Endothelial cell of umbilical vein (primary cell): ENCODE measurements around the gene GNAO1. TPM values are rescaled to one million over a fixed set of nuclear protein-coding genes. Genes with fewer than 3 reads are reported as not detected.

Source experiments
- BruUV-seq: library from RNA; stranded (reverse); fragments of 400-500 nt; replicated peaks from 2 replicates; lab custom pipeline; 2021; lab: Mats Ljungman, UMichigan
- CTCF ChIA-PET: fragments of 300-600, 350-600 bp; sonication (Branson Sonifier 250); formaldehyde crosslinking; loops from one replicate; lab custom pipeline; 2021; ENCODE audit warnings: antibody characterized with exemption, inconsistent platforms; lab: Charles Lee
- POLR2A ChIA-PET: fragments of 300-600, 350-600 bp; sonication (Branson Sonifier 250); formaldehyde crosslinking; loops from one replicate; lab custom pipeline; 2021; ENCODE audit warnings: antibody characterized with exemption, inconsistent platforms; lab: Charles Lee
- DNase-seq: peaks from one replicate; pipeline ENCODE4 v3.0.0-alpha.2; 2011; ENCODE audit warnings: low read depth, low spot score
- FAIRE-seq: peaks from 2 replicates; lab custom pipeline; 2011; peaks lifted over from hg19 to GRCh38; lab: Jason Lieb, UNC
- H2AFZ ChIP-seq: 2 replicates; pipeline ENCODE4 v1.6.0; 2012; ENCODE audit warnings: low read depth, low read length, control low read depth, inconsistent platforms
- H3K27ac ChIP-seq: 2 replicates; pipeline ENCODE4 v1.5.1; 2011; ENCODE audit warnings: low read depth, mild to moderate bottlenecking, control low read depth, low read length, moderate library complexity; ENCODE audit not compliant: insufficient read depth
- H3K27me3 ChIP-seq, 2 experiments: 2 replicates each; pipeline versions ENCODE4 v1.6.0 to v1.6.1; 2011; ENCODE audit warnings: low read length in 2 of 2, mixed read lengths in 1 of 2; ENCODE audit not compliant: control insufficient read depth in 2 of 2, insufficient read depth in 2 of 2
- H3K36me3 ChIP-seq, 2 experiments: 2 replicates in 1 of 2; 3 replicates in 1 of 2; pipeline ENCODE4 v1.5.1; 2011; ENCODE audit warnings: low read length in 2 of 2, mild to moderate bottlenecking in 1 of 2, moderate library complexity in 1 of 2; ENCODE audit not compliant: control insufficient read depth in 2 of 2, insufficient read depth in 2 of 2; ENCODE audit errors: extremely low read depth in 1 of 2
- H3K4me1 ChIP-seq: 3 replicates; pipeline ENCODE4 v1.5.1; 2011; ENCODE audit warnings: mild to moderate bottlenecking, low read length; ENCODE audit not compliant: control insufficient read depth, insufficient read depth; ENCODE audit errors: extremely low read depth
- H3K4me2 ChIP-seq: 2 replicates; pipeline ENCODE4 v1.6.1; 2011; ENCODE audit warnings: low read length, control low read depth, mixed read lengths; ENCODE audit not compliant: insufficient read depth
- H3K4me3 ChIP-seq, 3 experiments: fragments of 200-600 bp in 1 of 3; sonication (generic), shearing (Covaris generic) in 1 of 3; replicated peaks in 1 of 3; 2 replicates each; pipeline ENCODE4 v1.5.1; 2011 to 2016; ENCODE audit warnings: control low read depth in 3 of 3, low read length in 3 of 3, mild to moderate bottlenecking in 2 of 3, inconsistent platforms in 1 of 3, low read depth in 1 of 3, moderate library complexity in 1 of 3; ENCODE audit not compliant: insufficient read depth in 1 of 3
- H3K79me2 ChIP-seq: 2 replicates; pipeline ENCODE4 v1.6.0; 2012; ENCODE audit warnings: low read length, inconsistent platforms; ENCODE audit not compliant: control insufficient read depth, insufficient read depth
- H3K9ac ChIP-seq: replicated peaks from 2 replicates; pipeline ENCODE3; 2011; ENCODE audit warnings: low read length, control low read depth; ENCODE audit not compliant: insufficient read depth; ENCODE audit errors: extremely low read depth
- H3K9me1 ChIP-seq: replicated peaks from 3 replicates; pipeline ENCODE4 v1.6.0; 2011; ENCODE audit warnings: mild to moderate bottlenecking, low read length; ENCODE audit not compliant: control insufficient read depth, insufficient read depth; ENCODE audit errors: extremely low read depth
- H3K9me3 ChIP-seq: replicated peaks from 2 replicates; pipeline ENCODE4 v1.5.1; 2012; ENCODE audit warnings: low read length, inconsistent platforms; ENCODE audit not compliant: control insufficient read depth, insufficient read depth
- H4K20me1 ChIP-seq: replicated peaks from 2 replicates; pipeline ENCODE3; 2011; ENCODE audit warnings: mild to moderate bottlenecking, low read length; ENCODE audit not compliant: control insufficient read depth, insufficient read depth; ENCODE audit errors: extremely low read depth
- GATA2 ChIP-seq: IDR thresholded peaks from 2 replicates; pipeline ENCODE4 v1.7.0; 2011; ENCODE audit warnings: low read depth, mild to moderate bottlenecking, moderate library complexity, mixed read lengths, low read length; ENCODE audit not compliant: insufficient read length, insufficient read depth
- POLR2A ChIP-seq: IDR thresholded peaks from 2 replicates; pipeline ENCODE4 v1.6.1; 2012; ENCODE audit warnings: low read depth, mild to moderate bottlenecking, control low read depth, low read length
- dilution Hi-C: fragments of 300-500 bp; cut with MboI; formaldehyde crosslinking; loops from one replicate; pipeline ENCODE4 v1.15.0; 2019; ENCODE audit warnings: low sequenced_read_pairs; ENCODE audit not compliant: extremely low pct_ligation_motif_present
- intact Hi-C: fragments of 100-400 bp; cut with micrococcal nuclease; formaldehyde crosslinking; loops from one replicate; pipeline ENCODE4 v1.10.0; 2022
- polyA plus RNA-seq, 4 experiments: library from polyadenylated mRNA; depleted of rRNA in 3 of 4; stranded (reverse) in 3 of 4; unstranded in 1 of 4; fragments of >200 nt; gene quantifications; 2 replicates each; pipeline versions ENCODE4 v1.2.1 to v1.2.3, GENCODE V29; 2011 to 2012; ENCODE audit warnings: missing spikeins in 1 of 4
- total RNA-seq: library from RNA; stranded (reverse); gene quantifications from 2 replicates; pipeline ENCODE4 v1.2.3, GENCODE V29; 2021
- TF ChIP-seq, protein P1 (sequence below), 2 donors: IDR thresholded peaks; 1 replicate in 1 of 2; 2 replicates in 1 of 2; pipeline ENCODE4 v1.5.1; 2011; ENCODE audit warnings: low read length in 2 of 2, mild to moderate bottlenecking in 2 of 2, moderate library complexity in 2 of 2, control low read depth in 1 of 2, inconsistent platforms in 1 of 2, low read depth in 1 of 2; ENCODE audit not compliant: insufficient read depth in 1 of 2; ENCODE audit errors: extremely low read depth in 1 of 2

The GNAO1 gene
- total and polyA plus RNA-seq, 2 donors (not counting 3 experiments of a cell fraction or from before 2014, with no cell fraction given), result not detected

DNA sequence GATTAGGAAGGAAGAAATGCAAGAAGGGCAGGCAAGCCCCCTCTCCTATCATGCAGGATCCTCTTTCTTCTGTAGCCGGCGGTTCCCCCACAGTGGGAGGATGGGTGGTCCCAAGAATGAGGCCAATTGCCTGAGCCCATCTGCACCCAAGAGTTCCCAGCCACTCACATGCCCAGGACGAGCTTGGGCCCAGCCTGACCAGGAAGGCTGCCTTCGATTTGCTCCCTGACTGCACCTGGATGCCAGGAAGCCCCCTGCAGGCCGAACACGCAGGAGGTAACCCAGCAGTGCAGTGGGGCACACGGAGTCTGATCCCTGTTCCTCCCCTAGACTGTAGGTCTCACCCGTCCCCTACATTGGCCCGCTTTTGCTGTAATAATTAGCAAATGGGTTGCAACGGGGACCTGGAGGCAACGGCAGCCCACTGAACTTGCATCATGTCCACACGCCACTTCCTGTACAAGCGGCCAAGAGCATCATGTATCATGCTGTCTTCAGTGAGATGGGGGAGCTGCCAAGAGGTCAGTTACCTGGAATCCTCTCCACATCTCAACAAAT is 166.6 kb downstream of the GNAO1 start:
- Histone ChIP-seq H3K27me3 (no peaks in the 10 kb centered on the region), H4K20me1 (no peaks in the 10 kb centered on the region), H3K9ac (no peak overlapping the region), H3K4me2 (no peak overlapping the region), H3K4me3 (no peak overlapping the region), H3K36me3 (peaks cover 0 to 2% of the 10 kb centered on the region in 2 experiments), H2AFZ (peak overlapping the region; percentile 16), H3K79me2 (no peaks in the 10 kb centered on the region), H3K9me1 (no peaks in the 10 kb centered on the region), H3K27ac (peak overlapping the region; percentile 87), H3K9me3 (no peaks in the 10 kb centered on the region), H3K4me1 (peaks cover 14% of the 10 kb centered on the region)
- FAIRE-seq (no peak), DNase-seq (no peak)
- POLR2A ChIA-PET, result no interaction called here
- dilution Hi-C loops, result no loop called here
- CTCF ChIA-PET, result interaction anchor here (2.1 to 2.5 kb wide), 2 partner anchors 25 to 39 kb away, joined by 21 to 25 read pairs; no protein-coding TSS in a partner anchor
- intact Hi-C loops, result loop anchor here (1.0 to 2.0 kb wide), 2 partner anchors 39 to 93 kb away; partner anchors contain the start of genes NUDT21 and OGFOD1
- BruUV-seq, result no TSS peak
- TF ChIP-seq, protein P1, sequence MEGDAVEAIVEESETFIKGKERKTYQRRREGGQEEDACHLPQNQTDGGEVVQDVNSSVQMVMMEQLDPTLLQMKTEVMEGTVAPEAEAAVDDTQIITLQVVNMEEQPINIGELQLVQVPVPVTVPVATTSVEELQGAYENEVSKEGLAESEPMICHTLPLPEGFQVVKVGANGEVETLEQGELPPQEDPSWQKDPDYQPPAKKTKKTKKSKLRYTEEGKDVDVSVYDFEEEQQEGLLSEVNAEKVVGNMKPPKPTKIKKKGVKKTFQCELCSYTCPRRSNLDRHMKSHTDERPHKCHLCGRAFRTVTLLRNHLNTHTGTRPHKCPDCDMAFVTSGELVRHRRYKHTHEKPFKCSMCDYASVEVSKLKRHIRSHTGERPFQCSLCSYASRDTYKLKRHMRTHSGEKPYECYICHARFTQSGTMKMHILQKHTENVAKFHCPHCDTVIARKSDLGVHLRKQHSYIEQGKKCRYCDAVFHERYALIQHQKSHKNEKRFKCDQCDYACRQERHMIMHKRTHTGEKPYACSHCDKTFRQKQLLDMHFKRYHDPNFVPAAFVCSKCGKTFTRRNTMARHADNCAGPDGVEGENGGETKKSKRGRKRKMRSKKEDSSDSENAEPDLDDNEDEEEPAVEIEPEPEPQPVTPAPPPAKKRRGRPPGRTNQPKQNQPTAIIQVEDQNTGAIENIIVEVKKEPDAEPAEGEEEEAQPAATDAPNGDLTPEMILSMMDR (IDR thresholded peaks at IDR 0.05; ENCODE audit: extremely low read depth in 1 of 2, insufficient read depth in 1 of 2, low read depth in 1 of 2, low read length in 2 of 2), result peak in 1 of 2 donors; percentile 1
- TF ChIP-seq POLR2A, result no peak

GRCh38 chr16:56360117-56361008 is 169.1 kb downstream of the GNAO1 start:
- TF ChIP-seq GATA2 (no peak), POLR2A (no peak)
- Histone ChIP-seq H3K27ac (no peak overlapping the region), H2AFZ (no peak overlapping the region), H3K4me2 (no peak overlapping the region), H3K9ac (no peak overlapping the region), H3K36me3 (peaks cover 0 to 20% of the 10 kb centered on the region in 2 experiments), H3K4me1 (peaks cover 14% of the 10 kb centered on the region), H3K4me3 (no peak overlapping the region), H3K9me3 (no peaks in the 10 kb centered on the region), H3K79me2 (no peaks in the 10 kb centered on the region), H3K27me3 (no peaks in the 10 kb centered on the region), H3K9me1 (no peaks in the 10 kb centered on the region), H4K20me1 (no peaks in the 10 kb centered on the region)
- intact Hi-C loops, result no loop called here
- dilution Hi-C loops, result no loop called here
- BruUV-seq, result no TSS peak
- ChIA-PET POLR2A (no interaction called here), CTCF (interaction anchor here (1.4 to 3.2 kb wide), 2 partner anchors 10 to 42 kb away, joined by 3 to 9 read pairs; no protein-coding TSS in a partner anchor)
- FAIRE-seq (no peak), DNase-seq (no peak)
